Endodermal cell (in vitro differentiated cells): ENCODE data around the gene NR4A3. TPM values are rescaled to one million over a fixed set of nuclear protein-coding genes. Genes with fewer than 3 reads are reported as not detected.

Experiments used
- DNase-seq: peaks from one replicate; pipeline ENCODE4 v3.0.0-alpha.2; 2017
- H3K27ac ChIP-seq: 2 replicates; pipeline ENCODE4 v1.5.1; 2013; ENCODE audit warnings: mild to moderate bottlenecking, low read depth, low read length, moderate library complexity
- H3K27me3 ChIP-seq: 2 replicates; pipeline ENCODE4 v1.6.1; 2013; ENCODE audit warnings: mild to moderate bottlenecking, low read length, moderate library complexity; ENCODE audit not compliant: insufficient read depth, control insufficient read depth, poor library complexity, severe bottlenecking
- H3K36me3 ChIP-seq: 2 replicates; pipeline ENCODE4 v1.7.0; 2013; ENCODE audit warnings: mild to moderate bottlenecking, low read length, moderate library complexity; ENCODE audit not compliant: control insufficient read depth, insufficient read depth
- H3K4me1 ChIP-seq: one replicate; pipeline ENCODE4 v1.7.0; 2013; ENCODE audit warnings: low read length; ENCODE audit not compliant: control insufficient read depth, insufficient read depth
- H3K4me3 ChIP-seq: 2 replicates; pipeline ENCODE4 v1.5.1; 2013; ENCODE audit warnings: mild to moderate bottlenecking, low read length, moderate library complexity
- H3K9ac ChIP-seq: 2 replicates; pipeline ENCODE4 v1.6.1; 2013; ENCODE audit warnings: mild to moderate bottlenecking, low read length, moderate library complexity; ENCODE audit not compliant: poor library complexity, severe bottlenecking; ENCODE audit errors: extremely low read depth
- H3K9me3 ChIP-seq: 2 replicates; pipeline ENCODE4 v1.6.1; 2013; ENCODE audit warnings: mild to moderate bottlenecking, low read length, moderate library complexity; ENCODE audit not compliant: control insufficient read depth
- H3K27ac Mint-ChIP-seq: 2 replicates; pipeline ENCODE4 v1.8.0; 2020; ENCODE audit warnings: mixed read lengths
- H3K27me3 Mint-ChIP-seq: 2 replicates; pipeline ENCODE4 v1.8.0; 2021; ENCODE audit warnings: mild to moderate bottlenecking, mixed read lengths; ENCODE audit not compliant: insufficient read depth
- H3K36me3 Mint-ChIP-seq: 2 replicates; pipeline ENCODE4 v1.8.0; 2020; ENCODE audit warnings: low read depth, mixed read lengths
- H3K4me1 Mint-ChIP-seq: 2 replicates; pipeline ENCODE4 v1.8.0; 2020; ENCODE audit warnings: mixed read lengths
- H3K4me3 Mint-ChIP-seq: 2 replicates; pipeline ENCODE4 v1.8.0; 2020; ENCODE audit warnings: mild to moderate bottlenecking, moderate library complexity, mixed read lengths
- H3K9me3 Mint-ChIP-seq: 2 replicates; pipeline ENCODE4 v1.8.0; 2020; ENCODE audit warnings: mild to moderate bottlenecking, mixed read lengths
- WGBS, 2 experiments: methylation state at CpG; one replicate each; pipeline versions ENCODE4 v1.1.5 to v1.1.7; 2013; ENCODE audit warnings: missing lambda C conversion rate in 2 of 2, mixed read lengths in 1 of 2; ENCODE audit not compliant: insufficient coverage in 1 of 2, insufficient read length in 1 of 2; 5-methylcytosine and 5-hydroxymethylcytosine counted together
- total RNA-seq, 2 donors: library from RNA; stranded (reverse); fragmentation: NEBNext Ultra II Directional in 1 of 2; extraction: Animal tissue kit (Norgen Biotek cat#: 25700) in 1 of 2; gene quantifications; 2 replicates in 1 of 2; 3 replicates in 1 of 2; pipeline ENCODE4 v1.2.1, GENCODE V29; 2021
- TF ChIP-seq, protein P1 (sequence below): fragments of 200-600 bp; sonication (generic); conservative IDR thresholded peaks from 2 replicates; pipeline ENCODE4 v1.5.0; 2021; ENCODE audit warnings: antibody characterized with exemption, mild to moderate bottlenecking

The NR4A3 gene
- total RNA-seq, 2 donors from 2014 or later, result 0.37 to 0.75 TPM

DNA sequence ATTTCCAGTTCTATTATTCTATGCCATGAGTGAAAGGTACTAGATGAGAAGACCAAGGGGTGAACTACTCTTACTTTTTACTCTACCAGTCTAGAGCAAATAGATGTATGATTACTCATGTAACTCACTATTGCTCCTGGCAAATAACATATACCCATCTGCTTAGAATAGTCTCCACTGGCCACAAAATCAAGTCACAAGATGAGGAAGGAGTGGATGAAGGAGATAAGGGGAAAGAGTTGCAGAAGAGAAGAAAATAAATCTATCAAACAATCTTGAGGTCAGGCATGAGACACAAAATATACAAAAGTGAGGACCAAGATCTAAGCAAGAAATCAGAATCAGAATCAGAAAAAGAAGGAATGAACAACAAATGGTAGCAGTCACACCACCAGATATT lies 13.7 kb upstream of the NR4A3 start:
- Histone ChIP-seq H3K36me3 (peaks cover 27% of the 10 kb centered on the region), H3K4me3 (no peak overlapping the region), H3K9me3 (no peaks in the 10 kb centered on the region), H3K27me3 (no peaks in the 10 kb centered on the region), H3K4me1 (no peaks in the 10 kb centered on the region), H3K27ac (no peak overlapping the region), H3K9ac (no peak overlapping the region)
- Mint-ChIP-seq H3K9me3 (no peaks in the 10 kb centered on the region), H3K27me3 (no peaks in the 10 kb centered on the region), H3K4me1 (peaks cover 35% of the 10 kb centered on the region), H3K27ac (no peak overlapping the region), H3K36me3 (peaks cover 16% of the 10 kb centered on the region), H3K4me3 (no peak overlapping the region)
- TF ChIP-seq, protein P1, sequence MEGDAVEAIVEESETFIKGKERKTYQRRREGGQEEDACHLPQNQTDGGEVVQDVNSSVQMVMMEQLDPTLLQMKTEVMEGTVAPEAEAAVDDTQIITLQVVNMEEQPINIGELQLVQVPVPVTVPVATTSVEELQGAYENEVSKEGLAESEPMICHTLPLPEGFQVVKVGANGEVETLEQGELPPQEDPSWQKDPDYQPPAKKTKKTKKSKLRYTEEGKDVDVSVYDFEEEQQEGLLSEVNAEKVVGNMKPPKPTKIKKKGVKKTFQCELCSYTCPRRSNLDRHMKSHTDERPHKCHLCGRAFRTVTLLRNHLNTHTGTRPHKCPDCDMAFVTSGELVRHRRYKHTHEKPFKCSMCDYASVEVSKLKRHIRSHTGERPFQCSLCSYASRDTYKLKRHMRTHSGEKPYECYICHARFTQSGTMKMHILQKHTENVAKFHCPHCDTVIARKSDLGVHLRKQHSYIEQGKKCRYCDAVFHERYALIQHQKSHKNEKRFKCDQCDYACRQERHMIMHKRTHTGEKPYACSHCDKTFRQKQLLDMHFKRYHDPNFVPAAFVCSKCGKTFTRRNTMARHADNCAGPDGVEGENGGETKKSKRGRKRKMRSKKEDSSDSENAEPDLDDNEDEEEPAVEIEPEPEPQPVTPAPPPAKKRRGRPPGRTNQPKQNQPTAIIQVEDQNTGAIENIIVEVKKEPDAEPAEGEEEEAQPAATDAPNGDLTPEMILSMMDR, result no peak
- DNase-seq, result no peak

DNA sequence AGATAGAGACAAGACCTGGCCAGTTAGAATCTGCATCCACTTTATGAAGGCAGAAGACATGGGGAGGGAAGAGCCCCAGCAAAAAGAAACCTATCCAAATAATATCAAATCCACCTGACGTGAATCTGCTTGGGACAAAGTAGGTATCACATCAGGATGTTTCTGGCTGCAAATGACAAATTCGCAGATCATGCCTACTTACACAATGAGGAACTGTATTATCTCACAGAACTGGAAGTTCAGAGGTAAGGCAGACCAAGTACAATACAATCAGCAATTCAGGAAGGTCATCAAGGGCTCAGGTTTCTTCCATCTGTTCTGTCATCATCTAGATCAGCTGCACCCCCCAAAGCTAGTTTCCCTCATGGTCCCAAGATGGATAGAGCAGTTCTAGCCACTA lies 13.2 kb upstream of the NR4A3 start:
- H3K27ac Mint-ChIP-seq, result no peak overlapping the region
- H3K9ac ChIP-seq, result no peak overlapping the region
- H3K36me3 ChIP-seq, result peaks cover 23% of the 10 kb centered on the region
- no peaks in the 10 kb centered on the region for H3K27me3 Mint-ChIP-seq
- H3K9me3 Mint-ChIP-seq, result no peaks in the 10 kb centered on the region
- H3K4me3 Mint-ChIP-seq, result no peak overlapping the region
- H3K9me3 ChIP-seq, result no peaks in the 10 kb centered on the region
- 91 to 100% methylated on average over 1 to 2 of the region's 2 CpGs for WGBS, 2 experiments
- DNase-seq, result no peak
- H3K27ac ChIP-seq, result no peak overlapping the region
- TF ChIP-seq, protein P1, result no peak
- no peaks in the 10 kb centered on the region for H3K4me1 ChIP-seq
- peaks cover 39% of the 10 kb centered on the region for H3K4me1 Mint-ChIP-seq
- no peaks in the 10 kb centered on the region for H3K27me3 ChIP-seq
- peaks cover 13% of the 10 kb centered on the region for H3K36me3 Mint-ChIP-seq
- no peak overlapping the region for H3K4me3 ChIP-seq

DNA sequence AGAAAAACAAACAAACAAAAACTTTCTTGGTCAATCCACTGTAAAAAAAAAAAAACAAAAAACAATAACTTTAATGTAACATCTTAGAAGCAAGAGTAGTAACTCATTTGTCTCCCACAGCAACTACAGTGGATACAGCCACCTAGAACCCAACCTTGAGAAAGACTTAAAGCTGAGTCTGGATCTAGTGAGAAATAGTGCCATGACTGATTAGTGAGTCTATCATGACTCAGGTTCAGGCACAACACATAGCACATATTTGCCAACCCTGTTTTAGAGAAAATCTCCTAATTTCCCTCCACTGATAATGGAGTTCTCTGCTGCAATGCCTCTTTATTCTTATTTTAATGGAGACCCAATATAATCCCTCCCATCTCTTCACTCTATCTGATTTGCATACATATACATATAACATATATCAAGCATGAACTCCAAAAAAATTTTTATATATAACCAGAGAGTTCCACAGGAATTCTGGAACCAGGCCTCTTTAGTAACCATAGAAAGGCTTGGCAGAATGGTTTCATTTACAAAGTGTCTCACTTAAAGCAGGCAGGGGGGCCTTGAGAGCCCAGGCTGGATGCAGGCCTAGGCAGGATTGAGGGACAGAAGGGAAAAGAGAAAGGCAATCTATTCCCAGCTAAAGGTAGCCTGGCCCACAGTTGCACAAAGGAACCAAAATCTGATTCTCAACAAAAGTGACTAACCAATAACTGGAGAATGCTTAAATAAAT lies 11.9 kb upstream of the NR4A3 start:
- no peak overlapping the region for H3K27ac Mint-ChIP-seq
- H3K9me3 Mint-ChIP-seq, result no peaks in the 10 kb centered on the region
- H3K4me3 Mint-ChIP-seq, result no peak overlapping the region
- no peaks in the 10 kb centered on the region for H3K4me1 ChIP-seq
- no peak overlapping the region for H3K4me3 ChIP-seq
- peaks cover 49% of the 10 kb centered on the region for H3K4me1 Mint-ChIP-seq
- no peaks in the 10 kb centered on the region for H3K27me3 ChIP-seq
- no peak overlapping the region for H3K9ac ChIP-seq
- peaks cover 4% of the 10 kb centered on the region for H3K36me3 Mint-ChIP-seq
- H3K27me3 Mint-ChIP-seq, result no peaks in the 10 kb centered on the region
- TF ChIP-seq, protein P1, result no peak
- H3K9me3 ChIP-seq, result no peaks in the 10 kb centered on the region
- no peak for DNase-seq
- H3K36me3 ChIP-seq, result peaks cover 18% of the 10 kb centered on the region
- H3K27ac ChIP-seq, result no peak overlapping the region
